Gastrocnemius medialis (tissue), 4 donors: ENCODE data around the gene PRSS2. TPM values are rescaled to one million over a fixed set of nuclear protein-coding genes. Genes with fewer than 3 reads are reported as not detected.

ENCODE experiments used
- ATAC-seq, 2 donors: fragments of 150-250 bp; one replicate each; pipeline ENCODE4 v1.9.1; 2016
- DNase-seq, 2 donors: peaks; one replicate each; pipeline ENCODE4 v3.0.0-alpha.2; 2019
- H3K27ac ChIP-seq, 4 donors: fragments of 200-600 bp; sonication (generic); 1 replicate in 1 of 4; 2 replicates in 3 of 4; pipeline ENCODE4 v1.5.1; 2016 to 2018; ENCODE audit warnings: mild to moderate bottlenecking in 2 of 4, moderate library complexity in 1 of 4
- H3K27me3 ChIP-seq, 3 donors: fragments of 200-600 bp; sonication (generic) in 2 of 3; 1 replicate in 1 of 3; 2 replicates in 2 of 3; pipeline versions ENCODE4 v1.5.1 to v1.6.0; 2016 to 2019; ENCODE audit warnings: mild to moderate bottlenecking in 1 of 3, moderate library complexity in 1 of 3
- H3K36me3 ChIP-seq, 2 donors: fragments of 200-600 bp; sonication (generic) in 1 of 2; one replicate each; pipeline ENCODE4 v1.5.1; 2017 to 2018
- H3K4me1 ChIP-seq, 2 donors: fragments of 200-600 bp; sonication (generic) in 1 of 2; one replicate each; pipeline ENCODE4 v1.5.1; 2016 to 2017; ENCODE audit warnings: mild to moderate bottlenecking in 2 of 2
- H3K4me3 ChIP-seq, 4 donors: fragments of 200-600 bp; sonication (generic) in 3 of 4; 1 replicate in 1 of 4; 2 replicates in 3 of 4; pipeline ENCODE4 v1.5.1; 2016 to 2019; ENCODE audit warnings: mild to moderate bottlenecking in 2 of 4
- H3K9me3 ChIP-seq, 3 donors: fragments of 200-600 bp; sonication (generic) in 2 of 3; 1 replicate in 1 of 3; 2 replicates in 2 of 3; pipeline ENCODE4 v1.5.1; 2016 to 2019
- CTCF ChIP-seq, 5 experiments: fragments of 450-650 bp in 3 of 5; fragments of 200-600 bp in 2 of 5; sonication (generic) in 2 of 5; IDR thresholded peaks in 4 of 5; conservative IDR thresholded peaks in 1 of 5; 1 replicate in 4 of 5; 2 replicates in 1 of 5; pipeline ENCODE4 v1.5.1; 2016 to 2019; ENCODE audit warnings: antibody characterized with exemption in 5 of 5, mild to moderate bottlenecking in 3 of 5, moderate library complexity in 3 of 5
- POLR2A ChIP-seq, 2 donors: fragments of 450-650 bp; IDR thresholded peaks; one replicate each; pipeline ENCODE4 v1.6.1; 2017; ENCODE audit warnings: antibody characterized with exemption in 2 of 2, mild to moderate bottlenecking in 2 of 2, moderate library complexity in 2 of 2
- in situ Hi-C, 4 donors: fragments of 200-750 bp; cut with MboI; loops; one replicate each; pipeline versions ENCODE4 v1.15.0 to v1.8.0; 2017; ENCODE audit warnings: low sequenced_read_pairs in 4 of 4
- intact Hi-C: fragments of 100-400 bp; cut with DNase I; formaldehyde crosslinking; loops from one replicate; pipeline ENCODE4 v1.15.1; 2023; ENCODE audit warnings: low total_unique reads
- total RNA-seq, 4 donors: library from RNA; depleted of rRNA; stranded (reverse); fragments of >200 nt; gene quantifications; one replicate each; pipeline versions ENCODE4 v1.1.0 to v1.2.3, GENCODE V29; 2016

Gene PRSS2
- total RNA-seq, 4 donors from 2014 or later: not detected

- H3K27me3 ChIP-seq: no peaks in the 10 kb centered on the region
- in situ Hi-C loops (loop anchor here (5.0 to 25.0 kb wide), 5 partner anchors 71 to 248 kb away; no protein-coding TSS in a partner anchor), intact Hi-C loops (loop anchor here (1.0 to 2.0 kb wide), 4 partner anchors 70 to 246 kb away; no protein-coding TSS in a partner anchor)
- no peaks in the 10 kb centered on the region for H3K36me3 ChIP-seq
- H3K27ac ChIP-seq: no peak overlapping the region
- H3K4me1 ChIP-seq: no peaks in the 10 kb centered on the region
- H3K4me3 ChIP-seq: peak overlapping the region; percentile 37 to 64 (median 53)
- TF ChIP-seq CTCF (IDR thresholded peaks at IDR 0.05 in 4 of 5, conservative IDR thresholded peaks at IDR 0.05 in 1 of 5): peak; percentile 89 to 97 (median 94)
- no peak for TF ChIP-seq POLR2A (IDR thresholded peaks at IDR 0.05)
- H3K9me3 ChIP-seq: no peaks in the 10 kb centered on the region
- DNase-seq (peak; percentile 74 to 84), ATAC-seq (peak; percentile 80 to 88)
These were observed 12.4 kb downstream of the PRSS2 start for GRCh38 chr7:142782922-142783900.

GRCh38 chr7:142784096-142784495 lies 13.3 kb downstream of the PRSS2 start:
- ATAC-seq: no peak
- DNase-seq: no peak
- H3K27ac ChIP-seq: no peak overlapping the region
- intact Hi-C loops (no loop called here), in situ Hi-C loops (loop anchor here (5.0 to 25.0 kb wide), 5 partner anchors 72 to 249 kb away; no protein-coding TSS in a partner anchor)
- H3K27me3 ChIP-seq: no peaks in the 10 kb centered on the region
- TF ChIP-seq CTCF (IDR thresholded peaks at IDR 0.05 in 4 of 5, conservative IDR thresholded peaks at IDR 0.05 in 1 of 5) (no peak), POLR2A (IDR thresholded peaks at IDR 0.05) (no peak)
- no peaks in the 10 kb centered on the region for H3K36me3 ChIP-seq
- H3K4me1 ChIP-seq: no peaks in the 10 kb centered on the region
- no peaks in the 10 kb centered on the region for H3K9me3 ChIP-seq
- no peak overlapping the region for H3K4me3 ChIP-seq

- no peaks in the 10 kb centered on the region for H3K4me1 ChIP-seq
- in situ Hi-C loops: loop anchor here (5.0 to 25.0 kb wide), 5 partner anchors 72 to 250 kb away; no protein-coding TSS in a partner anchor
- H3K27me3 ChIP-seq: no peaks in the 10 kb centered on the region
- H3K27ac ChIP-seq: no peak overlapping the region
- ATAC-seq (no peak), DNase-seq (no peak)
- H3K4me3 ChIP-seq: no peak overlapping the region
- no peaks in the 10 kb centered on the region for H3K36me3 ChIP-seq
- no peaks in the 10 kb centered on the region for H3K9me3 ChIP-seq
- intact Hi-C loops: no loop called here
- no peak for TF ChIP-seq POLR2A (IDR thresholded peaks at IDR 0.05)
- TF ChIP-seq CTCF (IDR thresholded peaks at IDR 0.05 in 4 of 5, conservative IDR thresholded peaks at IDR 0.05 in 1 of 5): no peak
These were observed 13.9 kb downstream of the PRSS2 start for GRCh38 chr7:142784716-142785115.

GRCh38 chr7:142785841-142786250 lies 15.1 kb downstream of the PRSS2 start:
- Histone ChIP-seq H3K4me3 (no peak overlapping the region), H3K27me3 (no peaks in the 10 kb centered on the region), H3K36me3 (no peaks in the 10 kb centered on the region), H3K9me3 (no peaks in the 10 kb centered on the region), H3K27ac (peak overlapping the region in 2 of 4 donors; percentile 55 to 74), H3K4me1 (no peaks in the 10 kb centered on the region)
- in situ Hi-C loops: loop anchor here (10.0 to 25.0 kb wide), 4 partner anchors 149 to 251 kb away; no protein-coding TSS in a partner anchor
- DNase-seq: no peak
- TF ChIP-seq CTCF (IDR thresholded peaks at IDR 0.05 in 4 of 5, conservative IDR thresholded peaks at IDR 0.05 in 1 of 5): no peak
- TF ChIP-seq POLR2A (IDR thresholded peaks at IDR 0.05): no peak
- intact Hi-C loops: no loop called here
- ATAC-seq: no peak
